WTC11 (cell line): Measurements from ENCODE around the gene BAG1. TPM values are rescaled to one million over a fixed set of nuclear protein-coding genes. Genes with fewer than 3 reads are reported as not detected.

Experiments used
- ATAC-seq: fragments of 200-7000 bp; cut with Tn5 transposase; 2 replicates; pipeline ENCODE4 v1.10.0; 2021; ENCODE audit warnings: mild to moderate bottlenecking, moderate library complexity
- CTCF ChIA-PET: fragments of 300-600 bp; sonication (Branson Sonifier 250); formaldehyde crosslinking; loops from one replicate; lab custom pipeline; 2021; ENCODE audit warnings: antibody characterized with exemption; lab: Charles Lee
- POLR2A ChIA-PET: fragments of 350-600 bp; sonication (Branson Sonifier 250); formaldehyde crosslinking; loops from one replicate; lab custom pipeline; 2021; ENCODE audit warnings: antibody characterized with exemption; lab: Charles Lee
- DNase-seq: peaks from one replicate; pipeline ENCODE4 v3.0.0; 2021; ENCODE audit warnings: low spot score
- H3K27ac Mint-ChIP-seq: 2 replicates; pipeline ENCODE4 v1.8.0; 2021; ENCODE audit warnings: mixed read lengths
- H3K27me3 Mint-ChIP-seq: 2 replicates; pipeline ENCODE4 v1.8.0; 2021; ENCODE audit warnings: low read depth, mild to moderate bottlenecking, moderate library complexity, mixed read lengths
- H3K36me3 Mint-ChIP-seq: 2 replicates; pipeline ENCODE4 v1.8.0; 2021; ENCODE audit warnings: mixed read lengths
- H3K4me1 Mint-ChIP-seq: 2 replicates; pipeline ENCODE4 v1.8.0; 2022; ENCODE audit warnings: mixed read lengths
- H3K4me3 Mint-ChIP-seq: 2 replicates; pipeline ENCODE4 v1.8.0; 2021; ENCODE audit warnings: mild to moderate bottlenecking, moderate library complexity, mixed read lengths
- H3K9me3 Mint-ChIP-seq: 2 replicates; pipeline ENCODE4 v1.8.0; 2021; ENCODE audit warnings: mixed read lengths
- ETV6 ChIP-seq: sonication (generic); formaldehyde crosslinking; IDR thresholded peaks from 2 replicates; pipeline ENCODE4 v1.8.1; 2022; ENCODE audit warnings: mild to moderate bottlenecking, missing genetic modification reagents
- FOXP1 ChIP-seq: sonication (generic); formaldehyde crosslinking; IDR thresholded peaks from 2 replicates; pipeline ENCODE4 v1.8.0; 2022; ENCODE audit warnings: missing genetic modification reagents, mild to moderate bottlenecking, moderate library complexity, borderline replicate concordance
- GABPB1 ChIP-seq: sonication (generic); formaldehyde crosslinking; IDR thresholded peaks from 2 replicates; pipeline ENCODE4 v1.8.1; 2023; ENCODE audit warnings: mild to moderate bottlenecking, missing genetic modification reagents
- GRHL2 ChIP-seq: fragments of 250-450 bp; sonication (Bioruptor Pico); IDR thresholded peaks from 2 replicates; pipeline ENCODE4 v1.8.0; 2022; ENCODE audit warnings: mild to moderate bottlenecking, moderate library complexity; ENCODE audit not compliant: insufficient replicate concordance, severe bottlenecking
- NR3C1 ChIP-seq: sonication (generic); formaldehyde crosslinking; conservative IDR thresholded peaks from 2 replicates; pipeline ENCODE4 v1.8.1; 2023; ENCODE audit warnings: low read depth, mild to moderate bottlenecking, missing genetic modification reagents
- SMAD4 ChIP-seq: sonication (generic); formaldehyde crosslinking; IDR thresholded peaks from 2 replicates; pipeline ENCODE4 v1.8.0; 2022; ENCODE audit warnings: mild to moderate bottlenecking, missing genetic modification reagents
- TEAD4 ChIP-seq: sonication (generic); formaldehyde crosslinking; IDR thresholded peaks from 2 replicates; pipeline ENCODE4 v1.8.0; 2022; ENCODE audit warnings: mild to moderate bottlenecking, missing genetic modification reagents
- ZBTB21 ChIP-seq: sonication (generic); formaldehyde crosslinking; IDR thresholded peaks from 2 replicates; pipeline ENCODE4 v1.8.1; 2023; ENCODE audit warnings: mild to moderate bottlenecking, missing genetic modification reagents, borderline replicate concordance
- ZNF232 ChIP-seq: sonication (generic); formaldehyde crosslinking; IDR thresholded peaks from 2 replicates; pipeline ENCODE4 v1.8.0; 2022; ENCODE audit warnings: mild to moderate bottlenecking, missing genetic modification reagents
- ZNF317 ChIP-seq: sonication (generic); formaldehyde crosslinking; IDR thresholded peaks from 2 replicates; pipeline ENCODE4 v1.8.1; 2023; ENCODE audit warnings: low read depth, mild to moderate bottlenecking, moderate library complexity, missing genetic modification reagents, borderline replicate concordance
- ZNF423 ChIP-seq: fragments of 250-450 bp; sonication (Bioruptor Pico); IDR thresholded peaks from 2 replicates; pipeline ENCODE4 v2.1.2; 2022; ENCODE audit warnings: mild to moderate bottlenecking, moderate library complexity
- total RNA-seq: library from RNA; stranded (reverse); gene quantifications from 3 replicates; pipeline ENCODE4 v1.2.3, GENCODE V29; 2021
- TF ChIP-seq, protein P1 (sequence below): sonication (generic); formaldehyde crosslinking; IDR thresholded peaks from 2 replicates; pipeline ENCODE4 v1.8.1; 2023; ENCODE audit warnings: mild to moderate bottlenecking, missing genetic modification reagents, borderline replicate concordance
- TF ChIP-seq, protein P2 (sequence below): sonication (generic); formaldehyde crosslinking; IDR thresholded peaks from 2 replicates; pipeline ENCODE4 v1.8.1; 2023; ENCODE audit warnings: mild to moderate bottlenecking, missing genetic modification reagents, moderate library complexity
- TF ChIP-seq, protein P3 (sequence below): sonication (generic); formaldehyde crosslinking; IDR thresholded peaks from 2 replicates; pipeline ENCODE4 v1.8.1; 2022; ENCODE audit warnings: missing genetic modification reagents, borderline replicate concordance
- TF ChIP-seq, protein P4 (sequence below): fragments of 250-450 bp; sonication (Bioruptor Pico); IDR thresholded peaks from 2 replicates; pipeline ENCODE4 v1.9.0; 2021; ENCODE audit warnings: moderate library complexity, mild to moderate bottlenecking, inconsistent platforms, borderline replicate concordance
- TF ChIP-seq, protein P5 (sequence below): sonication (generic); formaldehyde crosslinking; IDR thresholded peaks from 2 replicates; pipeline ENCODE4 v1.8.0; 2023; ENCODE audit warnings: missing genetic modification reagents, mild to moderate bottlenecking, borderline replicate concordance
- TF ChIP-seq, protein P6 (sequence below): sonication (generic); formaldehyde crosslinking; IDR thresholded peaks from 2 replicates; pipeline ENCODE4 v1.8.1; 2023; ENCODE audit warnings: mild to moderate bottlenecking, missing genetic modification reagents, moderate library complexity

Gene BAG1
- total RNA-seq, 1 experiment from 2014 or later = 52.9 TPM

DNA sequence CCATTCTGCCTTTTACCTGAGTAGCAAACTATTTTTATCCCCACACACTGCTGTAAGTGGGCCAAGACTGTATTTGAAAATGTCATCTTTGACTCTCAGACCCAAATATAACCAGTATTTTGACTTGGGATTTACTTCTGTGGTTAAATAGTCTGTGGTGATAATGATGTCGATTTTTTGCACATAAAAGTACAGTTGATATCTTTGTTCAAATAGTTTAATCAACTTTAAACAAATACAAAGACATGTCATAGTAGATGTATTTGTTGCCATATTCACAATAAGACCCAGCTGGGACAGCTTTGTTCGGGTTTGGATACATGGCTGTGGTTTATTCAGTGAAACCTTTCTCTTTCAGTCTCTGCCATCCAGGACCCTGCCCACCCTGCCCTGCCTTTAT is 46.2 kb upstream of the BAG1 start:
- Mint-ChIP-seq H3K27ac (no peak overlapping the region; the same call in 1 of the 2 replicates), H3K9me3 (no peaks in the 10 kb centered on the region), H3K4me3 (no peak overlapping the region), H3K27me3 (no peaks in the 10 kb centered on the region)
- CTCF ChIA-PET = no interaction called here
- DNase-seq = no peak
- no peak for TF ChIP-seq ETV6 (CRISPR knock-in tag)
- TF ChIP-seq, all 79 proteins: peak for 0
- peaks cover 52% of the 10 kb centered on the region for H3K36me3 Mint-ChIP-seq
- no peak for ATAC-seq
- POLR2A ChIA-PET = no interaction called here
- no peaks in the 10 kb centered on the region for H3K4me1 Mint-ChIP-seq

DNA sequence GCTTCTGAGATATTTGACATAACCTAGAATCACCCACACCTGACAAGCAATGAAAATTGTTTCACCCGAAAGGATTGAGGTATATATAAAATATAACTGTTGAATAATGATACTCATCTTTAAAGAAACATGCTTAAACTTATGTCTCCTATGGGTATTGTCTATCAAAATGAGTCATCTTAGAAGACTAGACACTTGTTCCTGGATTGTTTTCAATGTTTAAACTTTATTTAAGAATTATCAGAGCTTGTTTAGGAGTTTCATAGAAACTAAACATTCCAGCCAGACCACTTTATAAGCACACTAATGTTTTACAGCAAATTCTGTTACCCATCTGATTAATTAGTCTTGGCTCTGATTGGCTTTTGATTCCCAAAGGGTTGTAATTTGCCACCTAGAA is 45.4 kb upstream of the BAG1 start:
- H3K4me3 Mint-ChIP-seq = no peak overlapping the region
- H3K27me3 Mint-ChIP-seq = no peaks in the 10 kb centered on the region
- POLR2A ChIA-PET = no interaction called here
- ATAC-seq (no peak), DNase-seq (no peak)
- H3K27ac Mint-ChIP-seq = no peak overlapping the region
- H3K9me3 Mint-ChIP-seq = no peaks in the 10 kb centered on the region
- TF ChIP-seq ZNF232 (CRISPR knock-in tag) = no peak
- no peak for TF ChIP-seq TEAD4
- no peak for TF ChIP-seq GABPB1 (CRISPR knock-in tag)
- H3K4me1 Mint-ChIP-seq = no peaks in the 10 kb centered on the region
- H3K36me3 Mint-ChIP-seq = peaks cover 47% of the 10 kb centered on the region
- CTCF ChIA-PET = no interaction called here

DNA sequence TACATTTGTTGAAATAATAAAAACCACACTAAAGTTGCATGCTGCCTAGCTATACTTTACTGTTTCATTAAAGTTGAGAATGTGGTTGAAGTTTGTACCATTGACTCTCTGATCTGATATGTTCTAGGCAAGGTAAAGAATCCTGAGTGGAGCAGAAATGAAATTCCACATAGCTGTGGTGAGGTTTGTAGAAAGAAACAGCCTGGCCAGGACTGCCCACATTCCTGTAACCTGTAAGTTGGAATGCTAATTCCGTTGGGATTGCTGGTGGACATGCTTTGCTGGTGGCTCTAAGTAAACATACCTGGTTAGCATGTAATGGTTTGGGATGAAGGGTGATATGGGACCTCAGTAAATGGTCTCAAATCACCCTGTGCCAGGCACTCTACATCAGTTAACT is 42.6 kb upstream of the BAG1 start:
- TF ChIP-seq ZNF423 = no peak
- TF ChIP-seq, protein P1, sequence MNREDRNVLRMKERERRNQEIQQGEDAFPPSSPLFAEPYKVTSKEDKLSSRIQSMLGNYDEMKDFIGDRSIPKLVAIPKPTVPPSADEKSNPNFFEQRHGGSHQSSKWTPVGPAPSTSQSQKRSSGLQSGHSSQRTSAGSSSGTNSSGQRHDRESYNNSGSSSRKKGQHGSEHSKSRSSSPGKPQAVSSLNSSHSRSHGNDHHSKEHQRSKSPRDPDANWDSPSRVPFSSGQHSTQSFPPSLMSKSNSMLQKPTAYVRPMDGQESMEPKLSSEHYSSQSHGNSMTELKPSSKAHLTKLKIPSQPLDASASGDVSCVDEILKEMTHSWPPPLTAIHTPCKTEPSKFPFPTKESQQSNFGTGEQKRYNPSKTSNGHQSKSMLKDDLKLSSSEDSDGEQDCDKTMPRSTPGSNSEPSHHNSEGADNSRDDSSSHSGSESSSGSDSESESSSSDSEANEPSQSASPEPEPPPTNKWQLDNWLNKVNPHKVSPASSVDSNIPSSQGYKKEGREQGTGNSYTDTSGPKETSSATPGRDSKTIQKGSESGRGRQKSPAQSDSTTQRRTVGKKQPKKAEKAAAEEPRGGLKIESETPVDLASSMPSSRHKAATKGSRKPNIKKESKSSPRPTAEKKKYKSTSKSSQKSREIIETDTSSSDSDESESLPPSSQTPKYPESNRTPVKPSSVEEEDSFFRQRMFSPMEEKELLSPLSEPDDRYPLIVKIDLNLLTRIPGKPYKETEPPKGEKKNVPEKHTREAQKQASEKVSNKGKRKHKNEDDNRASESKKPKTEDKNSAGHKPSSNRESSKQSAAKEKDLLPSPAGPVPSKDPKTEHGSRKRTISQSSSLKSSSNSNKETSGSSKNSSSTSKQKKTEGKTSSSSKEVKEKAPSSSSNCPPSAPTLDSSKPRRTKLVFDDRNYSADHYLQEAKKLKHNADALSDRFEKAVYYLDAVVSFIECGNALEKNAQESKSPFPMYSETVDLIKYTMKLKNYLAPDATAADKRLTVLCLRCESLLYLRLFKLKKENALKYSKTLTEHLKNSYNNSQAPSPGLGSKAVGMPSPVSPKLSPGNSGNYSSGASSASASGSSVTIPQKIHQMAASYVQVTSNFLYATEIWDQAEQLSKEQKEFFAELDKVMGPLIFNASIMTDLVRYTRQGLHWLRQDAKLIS (CRISPR knock-in tag) = no peak
- H3K36me3 Mint-ChIP-seq = peaks cover 42% of the 10 kb centered on the region
- no peak overlapping the region for H3K4me3 Mint-ChIP-seq
- H3K27ac Mint-ChIP-seq = no peak overlapping the region
- POLR2A ChIA-PET = no interaction called here
- DNase-seq = no peak
- H3K27me3 Mint-ChIP-seq = no peaks in the 10 kb centered on the region
- no peak for ATAC-seq
- no peaks in the 10 kb centered on the region for H3K4me1 Mint-ChIP-seq
- H3K9me3 Mint-ChIP-seq = no peaks in the 10 kb centered on the region
- CTCF ChIA-PET = no interaction called here

DNA sequence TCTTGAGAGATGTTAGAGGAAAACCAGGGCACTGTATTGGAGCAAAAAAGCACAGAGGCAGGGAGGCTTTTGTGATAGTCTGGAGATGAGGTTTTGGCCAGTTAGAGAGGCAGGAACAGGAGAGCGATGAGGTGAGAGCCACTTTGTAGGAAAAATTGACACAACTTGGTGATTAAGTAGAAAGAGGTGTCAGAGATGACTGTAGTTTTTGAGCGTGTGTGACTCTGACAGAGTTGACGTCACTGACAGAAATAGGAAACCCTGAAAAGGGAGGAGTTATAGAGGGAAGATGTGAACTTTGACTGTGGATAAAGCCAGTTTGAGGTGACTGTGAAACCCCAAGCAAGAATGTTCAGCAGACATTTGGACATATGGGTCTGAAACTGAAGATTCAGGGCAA is 41.5 kb upstream of the BAG1 start:
- H3K4me1 Mint-ChIP-seq = no peaks in the 10 kb centered on the region
- H3K27me3 Mint-ChIP-seq = no peaks in the 10 kb centered on the region
- ATAC-seq (no peak), DNase-seq (no peak)
- no peak overlapping the region for H3K27ac Mint-ChIP-seq
- no peaks in the 10 kb centered on the region for H3K9me3 Mint-ChIP-seq
- CTCF ChIA-PET = interaction anchor here (0.5 kb wide), 1 partner anchor 9 kb away, joined by 3 read pairs; no protein-coding TSS in a partner anchor
- POLR2A ChIA-PET = no interaction called here
- H3K36me3 Mint-ChIP-seq = peaks cover 37% of the 10 kb centered on the region
- no peak overlapping the region for H3K4me3 Mint-ChIP-seq
- TF ChIP-seq ZNF317 (CRISPR knock-in tag) (no peak), FOXP1 (CRISPR knock-in tag) (no peak), SMAD4 (CRISPR knock-in tag) (no peak), NR3C1 (CRISPR knock-in tag) (no peak), ZBTB21 (CRISPR knock-in tag) (no peak), GRHL2 (CRISPR knock-in tag) (no peak)
- TF ChIP-seq, protein P2, sequence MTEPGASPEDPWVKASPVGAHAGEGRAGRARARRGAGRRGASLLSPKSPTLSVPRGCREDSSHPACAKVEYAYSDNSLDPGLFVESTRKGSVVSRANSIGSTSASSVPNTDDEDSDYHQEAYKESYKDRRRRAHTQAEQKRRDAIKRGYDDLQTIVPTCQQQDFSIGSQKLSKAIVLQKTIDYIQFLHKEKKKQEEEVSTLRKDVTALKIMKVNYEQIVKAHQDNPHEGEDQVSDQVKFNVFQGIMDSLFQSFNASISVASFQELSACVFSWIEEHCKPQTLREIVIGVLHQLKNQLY = no peak
- TF ChIP-seq, protein P3, sequence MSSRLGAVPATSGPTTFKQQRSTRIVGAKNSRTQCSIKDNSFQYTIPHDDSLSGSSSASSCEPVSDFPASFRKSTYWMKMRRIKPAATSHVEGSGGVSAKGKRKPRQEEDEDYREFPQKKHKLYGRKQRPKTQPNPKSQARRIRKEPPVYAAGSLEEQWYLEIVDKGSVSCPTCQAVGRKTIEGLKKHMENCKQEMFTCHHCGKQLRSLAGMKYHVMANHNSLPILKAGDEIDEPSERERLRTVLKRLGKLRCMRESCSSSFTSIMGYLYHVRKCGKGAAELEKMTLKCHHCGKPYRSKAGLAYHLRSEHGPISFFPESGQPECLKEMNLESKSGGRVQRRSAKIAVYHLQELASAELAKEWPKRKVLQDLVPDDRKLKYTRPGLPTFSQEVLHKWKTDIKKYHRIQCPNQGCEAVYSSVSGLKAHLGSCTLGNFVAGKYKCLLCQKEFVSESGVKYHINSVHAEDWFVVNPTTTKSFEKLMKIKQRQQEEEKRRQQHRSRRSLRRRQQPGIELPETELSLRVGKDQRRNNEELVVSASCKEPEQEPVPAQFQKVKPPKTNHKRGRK = no peak
- TF ChIP-seq, protein P4, sequence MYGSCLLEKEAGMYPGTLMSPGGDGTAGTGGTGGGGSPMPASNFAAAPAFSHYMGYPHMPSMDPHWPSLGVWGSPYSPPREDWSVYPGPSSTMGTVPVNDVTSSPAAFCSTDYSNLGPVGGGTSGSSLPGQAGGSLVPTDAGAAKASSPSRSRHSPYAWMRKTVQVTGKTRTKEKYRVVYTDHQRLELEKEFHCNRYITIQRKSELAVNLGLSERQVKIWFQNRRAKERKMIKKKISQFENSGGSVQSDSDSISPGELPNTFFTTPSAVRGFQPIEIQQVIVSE (CRISPR knock-in tag) = no peak
- TF ChIP-seq, protein P5, sequence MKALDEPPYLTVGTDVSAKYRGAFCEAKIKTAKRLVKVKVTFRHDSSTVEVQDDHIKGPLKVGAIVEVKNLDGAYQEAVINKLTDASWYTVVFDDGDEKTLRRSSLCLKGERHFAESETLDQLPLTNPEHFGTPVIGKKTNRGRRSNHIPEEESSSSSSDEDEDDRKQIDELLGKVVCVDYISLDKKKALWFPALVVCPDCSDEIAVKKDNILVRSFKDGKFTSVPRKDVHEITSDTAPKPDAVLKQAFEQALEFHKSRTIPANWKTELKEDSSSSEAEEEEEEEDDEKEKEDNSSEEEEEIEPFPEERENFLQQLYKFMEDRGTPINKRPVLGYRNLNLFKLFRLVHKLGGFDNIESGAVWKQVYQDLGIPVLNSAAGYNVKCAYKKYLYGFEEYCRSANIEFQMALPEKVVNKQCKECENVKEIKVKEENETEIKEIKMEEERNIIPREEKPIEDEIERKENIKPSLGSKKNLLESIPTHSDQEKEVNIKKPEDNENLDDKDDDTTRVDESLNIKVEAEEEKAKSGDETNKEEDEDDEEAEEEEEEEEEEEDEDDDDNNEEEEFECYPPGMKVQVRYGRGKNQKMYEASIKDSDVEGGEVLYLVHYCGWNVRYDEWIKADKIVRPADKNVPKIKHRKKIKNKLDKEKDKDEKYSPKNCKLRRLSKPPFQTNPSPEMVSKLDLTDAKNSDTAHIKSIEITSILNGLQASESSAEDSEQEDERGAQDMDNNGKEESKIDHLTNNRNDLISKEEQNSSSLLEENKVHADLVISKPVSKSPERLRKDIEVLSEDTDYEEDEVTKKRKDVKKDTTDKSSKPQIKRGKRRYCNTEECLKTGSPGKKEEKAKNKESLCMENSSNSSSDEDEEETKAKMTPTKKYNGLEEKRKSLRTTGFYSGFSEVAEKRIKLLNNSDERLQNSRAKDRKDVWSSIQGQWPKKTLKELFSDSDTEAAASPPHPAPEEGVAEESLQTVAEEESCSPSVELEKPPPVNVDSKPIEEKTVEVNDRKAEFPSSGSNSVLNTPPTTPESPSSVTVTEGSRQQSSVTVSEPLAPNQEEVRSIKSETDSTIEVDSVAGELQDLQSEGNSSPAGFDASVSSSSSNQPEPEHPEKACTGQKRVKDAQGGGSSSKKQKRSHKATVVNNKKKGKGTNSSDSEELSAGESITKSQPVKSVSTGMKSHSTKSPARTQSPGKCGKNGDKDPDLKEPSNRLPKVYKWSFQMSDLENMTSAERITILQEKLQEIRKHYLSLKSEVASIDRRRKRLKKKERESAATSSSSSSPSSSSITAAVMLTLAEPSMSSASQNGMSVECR (CRISPR knock-in tag) = no peak
- TF ChIP-seq, protein P6, sequence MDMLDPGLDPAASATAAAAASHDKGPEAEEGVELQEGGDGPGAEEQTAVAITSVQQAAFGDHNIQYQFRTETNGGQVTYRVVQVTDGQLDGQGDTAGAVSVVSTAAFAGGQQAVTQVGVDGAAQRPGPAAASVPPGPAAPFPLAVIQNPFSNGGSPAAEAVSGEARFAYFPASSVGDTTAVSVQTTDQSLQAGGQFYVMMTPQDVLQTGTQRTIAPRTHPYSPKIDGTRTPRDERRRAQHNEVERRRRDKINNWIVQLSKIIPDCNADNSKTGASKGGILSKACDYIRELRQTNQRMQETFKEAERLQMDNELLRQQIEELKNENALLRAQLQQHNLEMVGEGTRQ (CRISPR knock-in tag) = no peak
